Measurements from ENCODE around the gene ABO. TPM values are rescaled to one million over a fixed set of nuclear protein-coding genes. Genes with fewer than 3 reads are reported as not detected.
"Not testable (repeated sequence)": the region's sequence is repeated elsewhere in the genome, so short reads cannot be mapped to it uniquely, and the experiment has no call there.

Gene ABO
- total and polyA plus RNA-seq, 8 donors: 2.6 to 7.9 (median 5.0) TPM

GRCh38 chr9:133221177-133221809 is 53.7 kb downstream of the ABO start:
- ATAC-seq: no peak
- peak in 1 of 4 donors; percentile 14 for DNase-seq
- Histone ChIP-seq H3K36me3 (no peaks in the 10 kb centered on the region), H3K27ac (no peak overlapping the region), H3K9me3 (no peaks in the 10 kb centered on the region), H3K27me3 (peaks cover 0 to 22% of the 10 kb centered on the region in 2 donors), H3K4me3 (no peak overlapping the region), H3K4me1 (no peaks in the 10 kb centered on the region)
- no peak for TF ChIP-seq CTCF (IDR thresholded peaks at IDR 0.05)
- intact Hi-C loops (cut with DNase I): no loop called here

- H3K27ac ChIP-seq; H3K4me3 ChIP-seq; H3K9me3 ChIP-seq; H3K36me3 ChIP-seq; H3K4me1 ChIP-seq; ATAC-seq; H3K27me3 ChIP-seq; intact Hi-C loops (cut with DNase I): not testable (repeated sequence)
- peak in 1 of 4 donors; percentile 14 for DNase-seq
Observed at GRCh38 chr9:133218049-133218975, 56.7 kb downstream of the ABO start.

- H3K27me3 ChIP-seq: peaks cover 0 to 13% of the 10 kb centered on the region in 2 donors
- H3K4me1 ChIP-seq; H3K9me3 ChIP-seq; H3K36me3 ChIP-seq; ATAC-seq; H3K27ac ChIP-seq; H3K4me3 ChIP-seq; intact Hi-C loops (cut with DNase I): not testable (repeated sequence)
- DNase-seq: peak in 1 of 4 donors; percentile 34
Observed at GRCh38 chr9:133217333-133217988, 57.5 kb downstream of the ABO start.

- ATAC-seq; intact Hi-C loops (cut with DNase I): not testable (repeated sequence)
Observed at GRCh38 chr9:133214276-133214675, 60.7 kb downstream of the ABO start.

GRCh38 chr9:133210609-133211008 is 64.4 kb downstream of the ABO start:
- no peaks in the 10 kb centered on the region for H3K4me1 ChIP-seq
- H3K4me3 ChIP-seq: no peak overlapping the region
- intact Hi-C loops (cut with DNase I): no loop called here
- DNase-seq (peak in 1 of 4 donors; percentile 10), ATAC-seq (no peak)
- no peaks in the 10 kb centered on the region for H3K9me3 ChIP-seq
- no peak for TF ChIP-seq CTCF (IDR thresholded peaks at IDR 0.05)
- H3K27me3 ChIP-seq: peaks cover 0 to 38% of the 10 kb centered on the region in 2 donors
- H3K27ac ChIP-seq: no peak overlapping the region
- H3K36me3 ChIP-seq: no peaks in the 10 kb centered on the region

More at GRCh38 chr9:133214276-133214675, 60.7 kb downstream of the ABO start:
- not testable (repeated sequence) for H3K4me3 ChIP-seq, H3K9me3 ChIP-seq, DNase-seq, H3K36me3 ChIP-seq, H3K4me1 ChIP-seq, H3K27ac ChIP-seq
- H3K27me3 ChIP-seq: peaks cover 0 to 22% of the 10 kb centered on the region in 2 donors

GRCh38 chr9:133210202-133210532 is 64.8 kb downstream of the ABO start:
- ATAC-seq (no peak), DNase-seq (peak in 1 of 4 donors; percentile 8)
- Histone ChIP-seq H3K4me1 (no peaks in the 10 kb centered on the region), H3K36me3 (no peaks in the 10 kb centered on the region), H3K27me3 (peaks cover 0 to 42% of the 10 kb centered on the region in 2 donors), H3K9me3 (no peaks in the 10 kb centered on the region), H3K4me3 (no peak overlapping the region), H3K27ac (no peak overlapping the region)
- TF ChIP-seq CTCF (IDR thresholded peaks at IDR 0.05): no peak
- intact Hi-C loops (cut with DNase I): no loop called here

GRCh38 chr9:133209327-133210201 is 65.4 kb downstream of the ABO start:
- H3K9me3 ChIP-seq; ATAC-seq; H3K36me3 ChIP-seq; H3K27ac ChIP-seq; H3K4me1 ChIP-seq; H3K4me3 ChIP-seq; intact Hi-C loops (cut with DNase I): not testable (repeated sequence)
- peak in 1 of 4 donors; percentile 63 for DNase-seq
- peaks cover 0 to 48% of the 10 kb centered on the region in 2 donors for H3K27me3 ChIP-seq

GRCh38 chr9:133208880-133209300 is 66.1 kb downstream of the ABO start, which contains the start of gene OBP2B:
Gene OBP2B (minus strand): TSS chr9:133209250. CDS start chr9:133209199, 51 bp downstream.
- H3K27ac ChIP-seq; H3K9me3 ChIP-seq; ATAC-seq; H3K4me3 ChIP-seq; intact Hi-C loops (cut with DNase I); H3K4me1 ChIP-seq; H3K36me3 ChIP-seq: not testable (repeated sequence)
- peaks cover 0 to 53% of the 10 kb centered on the region in 2 donors for H3K27me3 ChIP-seq
- peak in 1 of 4 donors; percentile 40 for DNase-seq
